ENCODE results near the gene GDF15. TPM values are rescaled to one million over a fixed set of nuclear protein-coding genes. Genes with fewer than 3 reads are reported as not detected.

Gene GDF15
- total RNA-seq, 3 donors from 2014 or later = 13.8 to 28.2 (median 20.4) TPM

DNA sequence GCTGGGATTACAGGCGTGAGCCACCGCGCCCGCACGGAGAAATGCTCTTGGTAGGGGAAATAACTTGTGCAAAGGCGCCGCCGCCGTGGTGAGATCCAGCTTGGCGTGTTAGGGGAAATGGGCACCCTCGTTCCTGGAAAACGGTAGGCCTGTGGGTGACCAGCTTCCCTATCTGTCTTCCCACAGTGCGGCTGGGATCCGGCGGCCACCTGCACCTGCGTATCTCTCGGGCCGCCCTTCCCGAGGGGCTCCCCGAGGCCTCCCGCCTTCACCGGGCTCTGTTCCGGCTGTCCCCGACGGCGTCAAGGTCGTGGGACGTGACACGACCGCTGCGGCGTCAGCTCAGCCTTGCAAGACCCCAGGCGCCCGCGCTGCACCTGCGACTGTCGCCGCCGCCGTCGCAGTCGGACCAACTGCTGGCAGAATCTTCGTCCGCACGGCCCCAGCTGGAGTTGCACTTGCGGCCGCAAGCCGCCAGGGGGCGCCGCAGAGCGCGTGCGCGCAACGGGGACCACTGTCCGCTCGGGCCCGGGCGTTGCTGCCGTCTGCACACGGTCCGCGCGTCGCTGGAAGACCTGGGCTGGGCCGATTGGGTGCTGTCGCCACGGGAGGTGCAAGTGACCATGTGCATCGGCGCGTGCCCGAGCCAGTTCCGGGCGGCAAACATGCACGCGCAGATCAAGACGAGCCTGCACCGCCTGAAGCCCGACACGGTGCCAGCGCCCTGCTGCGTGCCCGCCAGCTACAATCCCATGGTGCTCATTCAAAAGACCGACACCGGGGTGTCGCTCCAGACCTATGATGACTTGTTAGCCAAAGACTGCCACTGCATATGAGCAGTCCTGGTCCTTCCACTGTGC is 2.4 kb downstream of the GDF15 start:
- intact Hi-C loops (cut with DNase I, micrococcal nuclease) = no loop called here
- DNase-seq (peak; percentile 89 to 95 (median 93)), ATAC-seq (peak; percentile 86)
- no peaks in the 10 kb centered on the region for H3K36me3 ChIP-seq (ENCODE audit: low read depth)
- H3K4me3 ChIP-seq = no peak overlapping the region
- peaks cover 11% of the 10 kb centered on the region for H3K4me1 ChIP-seq (ENCODE audit: low read depth)
- TF ChIP-seq, protein P1, sequence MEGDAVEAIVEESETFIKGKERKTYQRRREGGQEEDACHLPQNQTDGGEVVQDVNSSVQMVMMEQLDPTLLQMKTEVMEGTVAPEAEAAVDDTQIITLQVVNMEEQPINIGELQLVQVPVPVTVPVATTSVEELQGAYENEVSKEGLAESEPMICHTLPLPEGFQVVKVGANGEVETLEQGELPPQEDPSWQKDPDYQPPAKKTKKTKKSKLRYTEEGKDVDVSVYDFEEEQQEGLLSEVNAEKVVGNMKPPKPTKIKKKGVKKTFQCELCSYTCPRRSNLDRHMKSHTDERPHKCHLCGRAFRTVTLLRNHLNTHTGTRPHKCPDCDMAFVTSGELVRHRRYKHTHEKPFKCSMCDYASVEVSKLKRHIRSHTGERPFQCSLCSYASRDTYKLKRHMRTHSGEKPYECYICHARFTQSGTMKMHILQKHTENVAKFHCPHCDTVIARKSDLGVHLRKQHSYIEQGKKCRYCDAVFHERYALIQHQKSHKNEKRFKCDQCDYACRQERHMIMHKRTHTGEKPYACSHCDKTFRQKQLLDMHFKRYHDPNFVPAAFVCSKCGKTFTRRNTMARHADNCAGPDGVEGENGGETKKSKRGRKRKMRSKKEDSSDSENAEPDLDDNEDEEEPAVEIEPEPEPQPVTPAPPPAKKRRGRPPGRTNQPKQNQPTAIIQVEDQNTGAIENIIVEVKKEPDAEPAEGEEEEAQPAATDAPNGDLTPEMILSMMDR (IDR thresholded peaks at IDR 0.05) = peak; percentile 100
- no peaks in the 10 kb centered on the region for H3K9me3 ChIP-seq

- TF ChIP-seq, protein P1 (IDR thresholded peaks at IDR 0.05) = no peak
- ATAC-seq (no peak), DNase-seq (no peak)
- Histone ChIP-seq H3K4me3 (no peak overlapping the region), H3K9me3 (no peaks in the 10 kb centered on the region), H3K4me1 (ENCODE audit: low read depth) (peaks cover 11% of the 10 kb centered on the region), H3K36me3 (ENCODE audit: low read depth) (no peaks in the 10 kb centered on the region)
- intact Hi-C loops (cut with DNase I, micrococcal nuclease) = no loop called here
These were observed 3.2 kb downstream of the GDF15 start for GRCh38 chr19:18388960-18389725.

DNA sequence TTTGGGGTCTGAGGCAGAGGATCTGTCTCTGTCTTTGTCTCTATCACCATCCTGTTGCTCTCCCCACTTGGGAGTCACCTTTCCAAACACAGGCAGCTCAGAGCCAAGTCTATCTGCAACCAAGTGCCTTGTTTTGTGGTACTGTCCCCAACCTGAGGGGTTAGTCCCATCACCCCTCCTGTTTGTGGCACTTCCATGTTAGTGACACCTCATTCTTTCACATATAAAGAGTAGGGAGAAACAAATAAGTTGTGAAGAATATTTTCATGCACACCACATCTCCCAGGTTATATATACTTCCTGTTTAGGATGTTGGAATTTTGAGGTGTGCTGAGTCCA is 3.7 kb downstream of the GDF15 start:
- Histone ChIP-seq H3K9me3 (no peaks in the 10 kb centered on the region), H3K4me1 (ENCODE audit: low read depth) (peaks cover 11% of the 10 kb centered on the region), H3K36me3 (ENCODE audit: low read depth) (no peaks in the 10 kb centered on the region), H3K4me3 (no peak overlapping the region)
- TF ChIP-seq, protein P1 (IDR thresholded peaks at IDR 0.05) = no peak
- no peak for ATAC-seq
- intact Hi-C loops (cut with DNase I, micrococcal nuclease) = no loop called here
- DNase-seq = no peak

DNA sequence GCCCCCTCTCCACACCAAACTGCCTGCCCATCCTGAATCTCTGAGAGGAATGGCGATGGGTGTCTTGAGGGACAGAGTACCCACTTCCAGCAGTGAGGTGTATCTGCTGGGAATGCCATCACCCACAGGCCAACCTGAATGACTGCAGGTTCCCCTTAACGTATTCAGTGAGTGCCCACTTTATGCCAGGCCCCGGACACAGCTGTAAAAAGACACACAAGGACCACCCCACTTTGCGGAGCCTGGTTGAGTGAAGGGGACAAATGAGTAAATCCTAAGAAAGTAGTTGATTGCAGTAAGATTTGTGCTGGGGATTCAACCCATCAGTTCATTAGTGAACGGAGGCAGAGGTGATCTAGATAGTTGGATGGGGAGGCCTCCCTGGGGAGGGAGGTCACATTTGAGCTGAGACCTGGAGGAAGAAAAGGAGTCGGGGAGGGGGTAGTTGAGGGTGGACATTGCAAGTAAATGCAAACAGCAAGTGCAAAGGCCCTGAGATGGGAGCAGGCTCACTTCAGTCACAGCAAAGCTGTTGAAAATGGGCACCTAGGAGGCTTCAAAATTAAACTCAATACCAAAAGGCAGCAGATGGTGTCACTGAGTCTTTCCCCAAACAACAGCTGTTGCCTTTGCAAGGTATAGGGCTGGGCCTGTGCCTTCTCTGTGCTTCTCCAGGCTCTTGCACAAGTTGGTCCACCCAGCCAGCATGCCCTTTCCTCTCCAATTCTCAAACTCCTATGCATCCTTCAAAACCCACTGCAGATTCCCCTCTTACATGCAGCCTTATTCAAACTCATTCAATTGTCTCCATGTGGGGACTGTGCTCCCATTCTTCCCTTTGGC is 4.3 kb downstream of the GDF15 start:
- Histone ChIP-seq H3K9me3 (no peaks in the 10 kb centered on the region), H3K4me1 (ENCODE audit: low read depth) (peaks cover 11% of the 10 kb centered on the region), H3K36me3 (ENCODE audit: low read depth) (no peaks in the 10 kb centered on the region), H3K4me3 (no peak overlapping the region)
- no peak for ATAC-seq
- TF ChIP-seq, protein P1 (IDR thresholded peaks at IDR 0.05) = no peak
- no peak for DNase-seq
- intact Hi-C loops (cut with DNase I, micrococcal nuclease) = no loop called here

- DNase-seq (no peak), ATAC-seq (no peak)
- intact Hi-C loops (cut with DNase I, micrococcal nuclease) = no loop called here
- Histone ChIP-seq H3K4me3 (no peak overlapping the region), H3K9me3 (no peaks in the 10 kb centered on the region), H3K36me3 (ENCODE audit: low read depth) (no peaks in the 10 kb centered on the region), H3K4me1 (ENCODE audit: low read depth) (peaks cover 11% of the 10 kb centered on the region)
- TF ChIP-seq, protein P1 (IDR thresholded peaks at IDR 0.05) = no peak
These were observed 5.6 kb downstream of the GDF15 start for GRCh38 chr19:18391509-18392075.
